ENCODE measurements around the gene NBEA. TPM values are rescaled to one million over a fixed set of nuclear protein-coding genes. Genes with fewer than 3 reads are reported as not detected.

The NBEA gene
- total RNA-seq, 2 donors from 2014 or later: 15.2 to 15.9 TPM

- TF ChIP-seq CTCF (conservative IDR thresholded peaks at IDR 0.05): no peak
- 92 to 94% methylated on average over 3 to 4 of the region's 4 CpGs for WGBS, 2 experiments (ENCODE audit: insufficient coverage in 1 of 2, insufficient read length in 1 of 2)
- no peaks in the 10 kb centered on the region for H3K36me3 ChIP-seq (ENCODE audit: control insufficient read depth, insufficient read depth, low read length)
- H3K27ac ChIP-seq (ENCODE audit: low read depth, low read length): peak overlapping the region; percentile 85
- H3K9me3 ChIP-seq (ENCODE audit: control insufficient read depth, low read length): no peaks in the 10 kb centered on the region
- no peak overlapping the region for H3K4me3 ChIP-seq (ENCODE audit: low read length)
- no peaks in the 10 kb centered on the region for H3K27me3 ChIP-seq (ENCODE audit: control insufficient read depth, insufficient read depth, low read length, poor library complexity, severe bottlenecking)
- no peak overlapping the region for H3K4me3 Mint-ChIP-seq
- H3K9ac ChIP-seq (ENCODE audit: extremely low read depth, low read length, poor library complexity, severe bottlenecking): no peak overlapping the region
- peaks cover 3% of the 10 kb centered on the region for H3K4me1 ChIP-seq (ENCODE audit: control insufficient read depth, insufficient read depth, low read length)
- no peaks in the 10 kb centered on the region for H3K27me3 Mint-ChIP-seq (ENCODE audit: insufficient read depth)
- no peaks in the 10 kb centered on the region for H3K36me3 Mint-ChIP-seq (ENCODE audit: low read depth)
- no peaks in the 10 kb centered on the region for H3K9me3 Mint-ChIP-seq
- peaks cover 3% of the 10 kb centered on the region for H3K4me1 Mint-ChIP-seq
- no peak overlapping the region for H3K27ac Mint-ChIP-seq
- no peak for DNase-seq
Observed at GRCh38 chr13:35499676-35500075, 557.6 kb downstream of the NBEA start.

GRCh38 chr13:35500144-35500543, 558.1 kb downstream of the NBEA start:
- Histone ChIP-seq H3K4me1 (ENCODE audit: control insufficient read depth, insufficient read depth, low read length) (peaks cover 3% of the 10 kb centered on the region), H3K36me3 (ENCODE audit: control insufficient read depth, insufficient read depth, low read length) (no peaks in the 10 kb centered on the region), H3K27ac (ENCODE audit: low read depth, low read length) (peak overlapping the region; percentile 85), H3K4me3 (ENCODE audit: low read length) (no peak overlapping the region), H3K27me3 (ENCODE audit: control insufficient read depth, insufficient read depth, low read length, poor library complexity, severe bottlenecking) (no peaks in the 10 kb centered on the region), H3K9ac (ENCODE audit: extremely low read depth, low read length, poor library complexity, severe bottlenecking) (no peak overlapping the region), H3K9me3 (ENCODE audit: control insufficient read depth, low read length) (no peaks in the 10 kb centered on the region)
- H3K36me3 Mint-ChIP-seq (ENCODE audit: low read depth): no peaks in the 10 kb centered on the region
- H3K4me1 Mint-ChIP-seq: peaks cover 3% of the 10 kb centered on the region
- H3K27me3 Mint-ChIP-seq (ENCODE audit: insufficient read depth): no peaks in the 10 kb centered on the region
- no peak overlapping the region for H3K4me3 Mint-ChIP-seq
- H3K27ac Mint-ChIP-seq: no peak overlapping the region
- no peak for TF ChIP-seq CTCF (conservative IDR thresholded peaks at IDR 0.05)
- H3K9me3 Mint-ChIP-seq: no peaks in the 10 kb centered on the region
- DNase-seq: no peak
- WGBS, 2 experiments (ENCODE audit: insufficient coverage in 1 of 2, insufficient read length in 1 of 2): 61% methylated on average over 2 of the region's 2 CpGs; no CpG with 5 or more reads in 1 of the 2 experiments

- H3K27ac Mint-ChIP-seq: no peak overlapping the region
- H3K4me1 Mint-ChIP-seq: peaks cover 3% of the 10 kb centered on the region
- H3K9ac ChIP-seq (ENCODE audit: extremely low read depth, low read length, poor library complexity, severe bottlenecking): no peak overlapping the region
- 88 to 98% methylated on average over 2 to 4 of the region's 6 CpGs for WGBS, 2 experiments (ENCODE audit: insufficient coverage in 1 of 2, insufficient read length in 1 of 2)
- H3K36me3 ChIP-seq (ENCODE audit: control insufficient read depth, insufficient read depth, low read length): no peaks in the 10 kb centered on the region
- no peak overlapping the region for H3K4me3 Mint-ChIP-seq
- TF ChIP-seq CTCF (conservative IDR thresholded peaks at IDR 0.05): no peak
- peaks cover 3% of the 10 kb centered on the region for H3K4me1 ChIP-seq (ENCODE audit: control insufficient read depth, insufficient read depth, low read length)
- no peak for DNase-seq
- no peaks in the 10 kb centered on the region for H3K27me3 ChIP-seq (ENCODE audit: control insufficient read depth, insufficient read depth, low read length, poor library complexity, severe bottlenecking)
- no peaks in the 10 kb centered on the region for H3K9me3 Mint-ChIP-seq
- H3K27ac ChIP-seq (ENCODE audit: low read depth, low read length): no peak overlapping the region
- no peak overlapping the region for H3K4me3 ChIP-seq (ENCODE audit: low read length)
- H3K27me3 Mint-ChIP-seq (ENCODE audit: insufficient read depth): no peaks in the 10 kb centered on the region
- no peaks in the 10 kb centered on the region for H3K36me3 Mint-ChIP-seq (ENCODE audit: low read depth)
- no peaks in the 10 kb centered on the region for H3K9me3 ChIP-seq (ENCODE audit: control insufficient read depth, low read length)
Observed at GRCh38 chr13:35501661-35502235, 559.7 kb downstream of the NBEA start.
